Neural progenitor cell (in vitro differentiated cells): Measurements from ENCODE around the gene SORBS2. TPM values are rescaled to one million over a fixed set of nuclear protein-coding genes. Genes with fewer than 3 reads are reported as not detected.

Experiments
- DNase-seq: peaks from one replicate; pipeline ENCODE4 v3.0.0-alpha.2; 2016; ENCODE audit warnings: low spot score
- H2AFZ ChIP-seq: fragments of 200-600 bp; sonication (generic); replicated peaks from 2 replicates; pipeline ENCODE4 v1.6.1; 2016; ENCODE audit warnings: antibody characterized with exemption
- H3F3A ChIP-seq: fragments of 200-600 bp; sonication (generic); 2 replicates; pipeline ENCODE4 v1.6.1; 2016; ENCODE audit warnings: antibody characterized with exemption, low read depth
- H3K27ac ChIP-seq: fragments of 200-600 bp; sonication (generic); 2 replicates; pipeline ENCODE4 v1.5.1; 2016; ENCODE audit warnings: mild to moderate bottlenecking
- H3K27me3 ChIP-seq: fragments of 200-600 bp; sonication (generic); 2 replicates; pipeline ENCODE4 v1.6.1; 2016; ENCODE audit warnings: mild to moderate bottlenecking, moderate library complexity
- H3K36me3 ChIP-seq: fragments of 200-600 bp; sonication (generic); 2 replicates; pipeline ENCODE4 v1.5.1; 2016
- H3K4me1 ChIP-seq: fragments of 200-600 bp; sonication (generic); 2 replicates; pipeline ENCODE4 v1.6.1; 2016; ENCODE audit warnings: mixed run types
- H3K4me2 ChIP-seq: fragments of 200-600 bp; sonication (generic); 2 replicates; pipeline ENCODE4 v1.6.1; 2016
- H3K4me3 ChIP-seq: fragments of 200-600 bp; sonication (generic); 2 replicates; pipeline ENCODE4 v1.5.1; 2016
- H3K79me2 ChIP-seq: fragments of 200-600 bp; sonication (generic); 2 replicates; pipeline ENCODE4 v1.6.1; 2016; ENCODE audit warnings: low read depth
- H3K9ac ChIP-seq: fragments of 200-600 bp; sonication (generic); 2 replicates; pipeline ENCODE4 v1.6.1; 2016
- H3K9me3 ChIP-seq: fragments of 200-600 bp; sonication (generic); 2 replicates; pipeline ENCODE4 v1.5.1; 2016; ENCODE audit warnings: low read depth
- H4K20me1 ChIP-seq: fragments of 200-600 bp; sonication (generic); 2 replicates; pipeline ENCODE4 v1.6.1; 2016; ENCODE audit warnings: low read depth
- H3K27ac Mint-ChIP-seq: 3 replicates; pipeline ENCODE4 v1.8.0; 2021; ENCODE audit warnings: mixed read lengths
- H3K27me3 Mint-ChIP-seq: 2 replicates; pipeline ENCODE4 v1.8.0; 2022; ENCODE audit warnings: low read depth, mild to moderate bottlenecking, inconsistent platforms, moderate library complexity, mixed read lengths; ENCODE audit not compliant: insufficient read depth
- H3K36me3 Mint-ChIP-seq: 3 replicates; pipeline ENCODE4 v1.8.0; 2021; ENCODE audit warnings: mixed read lengths
- H3K4me1 Mint-ChIP-seq: 3 replicates; pipeline ENCODE4 v1.8.0; 2021; ENCODE audit warnings: mixed read lengths
- H3K4me3 Mint-ChIP-seq: 3 replicates; pipeline ENCODE4 v1.8.0; 2021; ENCODE audit warnings: mild to moderate bottlenecking, moderate library complexity, mixed read lengths
- H3K9me3 Mint-ChIP-seq: 3 replicates; pipeline ENCODE4 v1.8.0; 2020; ENCODE audit warnings: mixed read lengths
- EZH2 ChIP-seq: fragments of 200-600 bp; sonication (generic); IDR thresholded peaks from 2 replicates; pipeline ENCODE4 v1.6.1; 2017; ENCODE audit warnings: antibody characterized with exemption, mild to moderate bottlenecking, moderate library complexity
- EZH2phosphoT487 ChIP-seq: fragments of 200-600 bp; sonication (generic); IDR thresholded peaks from 2 replicates; pipeline ENCODE4 v1.6.1; 2017; ENCODE audit warnings: antibody characterized with exemption
- total RNA-seq: library from RNA; depleted of rRNA; stranded (reverse); fragments of >200 nt; gene quantifications from 2 replicates; pipeline ENCODE4 v1.2.3, GENCODE V29; 2015; ENCODE audit warnings: low replicate concordance
- TF ChIP-seq, protein P1 (sequence below): fragments of 200-600 bp; sonication (generic); IDR thresholded peaks from 2 replicates; pipeline ENCODE4 v1.5.1; 2017; ENCODE audit warnings: antibody characterized with exemption, mild to moderate bottlenecking

Gene SORBS2
- total RNA-seq, 1 donor from 2014 or later, result 15.7 TPM

DNA sequence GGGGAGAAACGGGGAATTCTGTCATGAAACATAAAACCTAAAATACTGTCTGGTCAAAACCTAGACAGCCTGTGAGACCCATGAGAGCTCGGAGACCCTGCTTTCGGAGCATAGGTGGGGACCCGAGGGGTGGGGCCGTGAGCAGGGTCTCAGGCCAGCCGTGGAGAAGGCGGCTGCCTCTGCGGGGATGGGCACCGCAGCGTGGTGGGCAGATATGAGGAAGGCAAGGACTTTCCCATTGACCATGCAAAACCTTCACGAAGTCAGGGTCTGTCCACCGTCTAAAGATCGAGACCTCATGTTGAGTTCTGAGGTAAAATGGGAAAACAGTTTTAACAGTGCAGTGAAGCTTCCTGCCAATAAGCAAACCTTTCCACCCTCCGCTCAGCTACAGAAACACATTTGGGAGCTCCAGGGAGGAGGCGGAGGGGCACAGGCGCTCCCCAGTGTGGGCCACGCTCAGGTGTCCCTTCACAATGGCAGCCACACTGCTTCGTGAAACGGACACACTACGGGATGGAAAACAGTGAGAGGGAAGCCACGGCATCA is 74.4 kb downstream of the SORBS2 start:
- Histone ChIP-seq H2AFZ (no peak overlapping the region), H3F3A (no peaks in the 10 kb centered on the region), H3K4me2 (no peak overlapping the region), H3K9ac (no peak overlapping the region), H3K4me1 (peaks cover 22% of the 10 kb centered on the region), H3K36me3 (no peaks in the 10 kb centered on the region), H3K4me3 (no peak overlapping the region), H3K27ac (no peak overlapping the region), H3K79me2 (no peaks in the 10 kb centered on the region), H3K27me3 (no peaks in the 10 kb centered on the region), H4K20me1 (no peaks in the 10 kb centered on the region), H3K9me3 (no peaks in the 10 kb centered on the region)
- Mint-ChIP-seq H3K4me3 (no peak overlapping the region), H3K27ac (peak overlapping the region; percentile 68), H3K27me3 (peaks cover 10% of the 10 kb centered on the region), H3K4me1 (peaks cover 68% of the 10 kb centered on the region), H3K9me3 (peaks cover 6% of the 10 kb centered on the region), H3K36me3 (peaks cover 19% of the 10 kb centered on the region)
- DNase-seq, result no peak
- TF ChIP-seq EZH2phosphoT487, result no peak
- no peak for TF ChIP-seq EZH2
- TF ChIP-seq, protein P1, sequence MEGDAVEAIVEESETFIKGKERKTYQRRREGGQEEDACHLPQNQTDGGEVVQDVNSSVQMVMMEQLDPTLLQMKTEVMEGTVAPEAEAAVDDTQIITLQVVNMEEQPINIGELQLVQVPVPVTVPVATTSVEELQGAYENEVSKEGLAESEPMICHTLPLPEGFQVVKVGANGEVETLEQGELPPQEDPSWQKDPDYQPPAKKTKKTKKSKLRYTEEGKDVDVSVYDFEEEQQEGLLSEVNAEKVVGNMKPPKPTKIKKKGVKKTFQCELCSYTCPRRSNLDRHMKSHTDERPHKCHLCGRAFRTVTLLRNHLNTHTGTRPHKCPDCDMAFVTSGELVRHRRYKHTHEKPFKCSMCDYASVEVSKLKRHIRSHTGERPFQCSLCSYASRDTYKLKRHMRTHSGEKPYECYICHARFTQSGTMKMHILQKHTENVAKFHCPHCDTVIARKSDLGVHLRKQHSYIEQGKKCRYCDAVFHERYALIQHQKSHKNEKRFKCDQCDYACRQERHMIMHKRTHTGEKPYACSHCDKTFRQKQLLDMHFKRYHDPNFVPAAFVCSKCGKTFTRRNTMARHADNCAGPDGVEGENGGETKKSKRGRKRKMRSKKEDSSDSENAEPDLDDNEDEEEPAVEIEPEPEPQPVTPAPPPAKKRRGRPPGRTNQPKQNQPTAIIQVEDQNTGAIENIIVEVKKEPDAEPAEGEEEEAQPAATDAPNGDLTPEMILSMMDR, result no peak

DNA sequence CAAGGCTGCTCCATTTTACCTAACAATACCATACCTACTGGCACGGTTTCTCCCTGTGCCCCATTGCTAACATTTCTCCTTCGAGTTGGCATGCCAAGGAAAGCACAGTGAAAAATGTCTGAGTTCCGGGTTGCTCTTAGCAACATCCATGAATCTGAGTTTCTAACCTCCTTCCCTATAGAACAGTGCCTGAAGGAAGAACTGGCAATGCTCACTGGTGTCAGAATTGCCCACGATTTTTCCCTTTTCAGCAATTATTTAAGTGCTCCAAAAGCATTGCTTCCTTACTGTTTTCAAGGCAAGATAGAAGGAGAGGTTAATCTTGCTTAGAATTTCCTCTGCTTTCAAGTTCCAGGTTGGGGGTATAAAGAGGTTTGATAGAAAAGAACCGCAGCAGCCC is 75.1 kb downstream of the SORBS2 start:
- H3K4me2 ChIP-seq, result no peak overlapping the region
- Mint-ChIP-seq H3K27me3 (peaks cover 10% of the 10 kb centered on the region), H3K4me1 (peaks cover 65% of the 10 kb centered on the region), H3K4me3 (no peak overlapping the region), H3K9me3 (peaks cover 6% of the 10 kb centered on the region), H3K27ac (peak overlapping the region; percentile 68), H3K36me3 (peaks cover 24% of the 10 kb centered on the region)
- no peaks in the 10 kb centered on the region for H3F3A ChIP-seq
- no peak for DNase-seq
- no peak for TF ChIP-seq EZH2
- TF ChIP-seq EZH2phosphoT487, result no peak
- TF ChIP-seq, protein P1, result no peak
- H3K27me3 ChIP-seq, result no peaks in the 10 kb centered on the region
- H3K4me1 ChIP-seq, result peaks cover 22% of the 10 kb centered on the region
- no peaks in the 10 kb centered on the region for H4K20me1 ChIP-seq
- H3K4me3 ChIP-seq, result no peak overlapping the region
- H3K27ac ChIP-seq, result no peak overlapping the region
- H3K9me3 ChIP-seq, result no peaks in the 10 kb centered on the region
- H2AFZ ChIP-seq, result no peak overlapping the region
- no peaks in the 10 kb centered on the region for H3K36me3 ChIP-seq
- H3K79me2 ChIP-seq, result no peaks in the 10 kb centered on the region
- no peak overlapping the region for H3K9ac ChIP-seq

DNA sequence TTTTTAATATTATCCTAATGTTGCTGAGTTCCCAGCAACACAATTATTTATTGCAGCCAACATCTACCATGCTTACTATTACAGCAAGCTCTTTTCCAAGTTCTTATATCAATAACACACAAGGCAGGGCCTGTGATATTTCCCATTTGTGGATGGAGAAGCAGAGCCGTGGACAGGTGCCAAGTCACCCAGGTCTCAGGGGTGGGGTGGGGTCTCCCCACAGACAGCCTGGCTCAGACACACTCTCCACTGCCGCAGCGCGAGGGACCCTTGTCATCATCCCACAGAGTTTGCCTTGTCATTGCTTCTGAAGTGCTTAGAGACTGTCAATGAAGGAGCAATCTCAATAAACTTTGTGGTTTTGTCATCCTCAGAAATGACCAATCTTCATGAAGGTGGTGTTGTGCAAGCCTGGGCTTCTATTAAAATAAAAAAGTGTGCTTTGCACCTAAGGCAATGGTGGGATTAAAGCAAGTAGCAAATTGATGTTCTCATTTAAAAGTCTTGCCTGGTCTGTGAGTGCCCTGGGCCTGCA is 76.1 kb downstream of the SORBS2 start:
- Histone ChIP-seq H3K4me3 (no peak overlapping the region), H3K4me1 (peaks cover 24% of the 10 kb centered on the region), H3K27me3 (no peaks in the 10 kb centered on the region), H3K4me2 (no peak overlapping the region), H3K9me3 (no peaks in the 10 kb centered on the region), H3K79me2 (no peaks in the 10 kb centered on the region), H3K27ac (no peak overlapping the region), H3K9ac (no peak overlapping the region), H4K20me1 (no peaks in the 10 kb centered on the region), H2AFZ (no peak overlapping the region), H3K36me3 (no peaks in the 10 kb centered on the region), H3F3A (no peaks in the 10 kb centered on the region)
- Mint-ChIP-seq H3K9me3 (peaks cover 6% of the 10 kb centered on the region), H3K27ac (no peak overlapping the region), H3K4me3 (no peak overlapping the region), H3K36me3 (peaks cover 23% of the 10 kb centered on the region), H3K4me1 (peaks cover 61% of the 10 kb centered on the region), H3K27me3 (peaks cover 10% of the 10 kb centered on the region)
- no peak for TF ChIP-seq EZH2phosphoT487
- TF ChIP-seq EZH2, result no peak
- TF ChIP-seq, protein P1, result no peak
- DNase-seq, result no peak
